ENCODE measurements around the gene SYVN1.
"Not testable (repeated sequence)": the region's sequence is repeated elsewhere in the genome, so short reads cannot be mapped to it uniquely, and the experiment has no call there.

The SYVN1 gene

DNA sequence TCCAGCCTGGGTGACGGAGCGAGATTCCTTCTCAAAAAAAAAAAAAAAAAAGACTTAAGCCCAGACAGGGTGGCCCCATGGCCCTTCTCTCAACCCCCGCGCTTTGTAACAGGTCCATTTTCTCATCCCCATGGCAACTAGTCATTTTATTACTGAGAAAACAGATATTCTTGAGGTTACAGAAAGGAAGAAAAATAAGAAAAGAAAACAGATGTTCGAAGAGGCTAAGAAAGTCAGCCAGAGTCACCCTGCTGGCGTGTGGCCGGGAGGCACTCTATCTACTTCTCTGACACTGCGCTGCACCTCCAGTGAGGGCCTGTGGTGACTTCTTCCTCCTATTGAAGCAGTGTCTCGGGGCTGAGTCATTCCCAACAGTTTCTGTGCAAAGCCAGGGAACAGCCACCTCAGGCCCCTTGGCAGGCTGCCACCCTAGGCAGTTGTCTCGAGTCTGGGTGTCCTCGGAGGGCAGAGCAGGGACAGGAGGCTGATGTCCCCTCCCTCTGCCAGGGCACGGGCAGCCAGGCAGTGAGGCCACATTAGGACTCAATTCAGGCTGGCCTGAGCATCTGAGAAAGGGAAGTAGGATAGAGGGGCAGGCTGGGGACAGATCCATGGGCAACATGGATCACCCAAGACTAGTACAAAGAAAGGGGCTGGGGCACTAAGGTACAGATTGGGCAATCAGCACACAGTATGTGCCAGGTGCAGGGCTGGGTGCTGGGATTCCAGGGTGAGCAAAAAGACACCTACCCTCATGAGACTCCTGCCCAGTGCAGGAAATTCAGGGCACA, 16.4 kb upstream of the SYVN1 start:
- DNase-seq, result peak; percentile 71

DNA sequence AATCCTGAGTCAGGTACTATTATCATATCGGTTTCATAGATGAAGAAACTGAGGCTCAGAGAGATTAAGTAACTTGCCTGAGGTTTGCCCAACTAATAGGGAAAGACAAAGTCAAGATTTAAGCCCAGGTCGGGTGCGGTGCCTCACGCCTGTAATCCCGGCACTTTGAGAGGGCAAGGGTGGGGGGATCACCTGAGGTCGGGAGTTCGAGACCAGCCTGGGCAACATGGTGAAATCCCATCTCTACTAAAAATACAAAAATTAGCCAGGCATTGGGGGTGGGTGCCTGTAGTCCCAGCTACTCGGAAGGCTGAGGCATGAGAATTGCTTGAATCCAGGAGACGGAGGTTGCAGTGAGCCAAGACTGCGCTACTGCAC, 15.8 kb upstream of the SYVN1 start:
- DNase-seq, result not testable (repeated sequence)

GRCh38 chr11:65148657-65149056, 14.3 kb upstream of the SYVN1 start:
- DNase-seq, result no peak

GRCh38 chr11:65147352-65148075, 13.2 kb upstream of the SYVN1 start:
- DNase-seq, result no peak

- DNase-seq, result no peak
These were observed 7.7 kb upstream of the SYVN1 start for GRCh38 chr11:65141896-65142494.

DNA sequence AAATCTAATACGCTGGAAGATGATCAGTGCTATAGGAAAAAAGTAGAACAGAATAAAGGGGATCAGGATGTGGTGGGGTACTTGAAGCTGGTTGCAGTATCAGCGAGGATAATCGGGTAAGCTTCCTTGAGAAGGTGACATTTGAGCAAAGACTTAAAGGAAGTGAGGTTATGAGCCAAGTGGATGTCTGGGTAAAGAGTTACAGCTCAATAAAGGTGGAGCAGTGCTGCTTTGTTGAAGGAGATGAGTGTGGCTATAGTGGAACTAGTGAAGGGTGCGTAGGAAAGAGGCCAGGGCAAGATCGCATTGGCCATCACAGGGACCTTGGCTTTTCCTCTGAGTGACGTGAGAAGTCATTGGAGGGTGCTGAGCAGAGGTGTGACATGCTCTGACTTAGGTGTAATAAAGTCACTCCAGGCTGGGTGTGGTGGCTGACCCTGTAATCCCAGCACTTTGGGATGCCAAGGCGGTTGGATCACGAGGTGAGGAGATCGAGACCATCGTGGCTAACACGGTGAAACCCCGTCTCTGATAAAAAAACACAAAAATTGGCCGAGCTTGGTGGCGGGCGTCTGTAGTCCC, 2.3 kb upstream of the SYVN1 start:
- no peak for DNase-seq

GRCh38 chr11:65135633-65136145, 1.4 kb upstream of the SYVN1 start:
- DNase-seq, result peak; percentile 18

GRCh38 chr11:65134952-65135632, 773 bp upstream of the SYVN1 start:
- DNase-seq, result peak; percentile 85

GRCh38 chr11:65133724-65134123, 595 bp downstream of the SYVN1 start:
- no peak for DNase-seq

DNA sequence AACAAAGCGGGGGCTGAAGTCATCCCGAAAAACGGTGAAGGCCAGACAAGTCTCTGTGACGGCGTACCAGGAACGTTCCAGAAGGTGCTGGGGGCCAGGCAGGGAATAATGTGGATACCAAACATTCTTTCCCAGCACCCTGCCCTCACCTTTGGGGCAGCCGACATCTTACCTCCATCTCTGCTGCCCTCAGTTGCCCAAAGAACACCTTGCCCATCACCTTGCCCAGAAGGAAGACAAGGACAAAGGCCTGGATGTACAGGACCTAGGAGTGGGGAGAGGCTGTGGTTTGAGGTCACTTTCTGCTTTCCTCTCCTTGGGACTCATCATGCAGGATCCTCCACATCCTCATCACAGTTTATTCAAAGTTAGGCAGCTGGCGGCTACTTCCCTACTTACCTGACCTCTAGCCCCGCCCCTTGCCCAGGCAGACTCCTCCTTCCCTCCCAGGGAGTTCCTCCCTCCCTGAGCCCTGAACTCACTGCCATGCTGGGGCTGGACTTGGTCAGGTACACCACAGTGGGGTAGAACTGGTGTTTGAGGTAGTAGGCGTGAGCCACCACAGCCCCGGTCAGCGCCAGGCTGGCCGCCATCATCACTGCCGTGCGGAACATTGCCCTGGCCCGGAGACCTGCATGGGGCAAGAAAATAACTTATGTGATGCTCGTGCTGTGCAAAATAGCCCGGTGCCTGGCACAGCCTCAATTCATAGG, 1.2 kb downstream of the SYVN1 start:
- peak; percentile 85 for DNase-seq

- DNase-seq, result no peak
These were observed 1.9 kb downstream of the SYVN1 start for GRCh38 chr11:65132238-65132987.

DNA sequence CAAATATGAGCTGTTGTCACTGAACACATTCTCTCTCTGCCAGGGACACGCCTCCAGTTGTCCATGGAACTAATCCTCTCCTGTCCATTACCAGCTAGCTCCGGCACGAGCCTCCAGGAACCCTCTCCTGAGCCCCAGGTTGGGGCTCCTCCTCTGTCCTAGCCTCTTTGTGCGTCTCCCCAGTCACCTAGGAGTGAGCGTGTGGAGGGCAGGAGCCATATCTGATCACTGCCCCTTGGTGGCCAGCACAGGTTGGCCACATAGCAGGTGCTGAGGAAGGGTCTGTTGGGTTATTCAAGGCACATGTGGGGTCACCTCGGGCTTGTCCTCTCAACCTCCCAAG, 2.5 kb downstream of the SYVN1 start:
- DNase-seq, result no peak

DNA sequence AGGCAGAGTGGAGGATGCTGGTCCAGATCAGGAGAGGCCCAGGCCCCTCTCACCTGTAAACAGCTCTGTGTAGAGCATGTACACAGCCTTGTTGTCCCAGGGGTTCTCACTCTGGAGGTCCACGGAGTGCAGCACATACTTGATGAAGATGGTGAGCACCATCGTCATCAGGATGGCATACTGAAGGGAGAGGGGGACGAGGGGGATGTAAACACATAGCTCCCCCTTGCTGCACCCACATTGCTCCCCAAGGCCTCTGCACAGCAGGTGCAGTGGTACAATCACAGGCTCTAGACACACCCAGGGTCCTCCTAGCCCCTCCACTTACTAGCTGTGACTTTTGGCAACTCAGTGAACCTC, 2.9 kb downstream of the SYVN1 start:
- DNase-seq, result no peak

DNA sequence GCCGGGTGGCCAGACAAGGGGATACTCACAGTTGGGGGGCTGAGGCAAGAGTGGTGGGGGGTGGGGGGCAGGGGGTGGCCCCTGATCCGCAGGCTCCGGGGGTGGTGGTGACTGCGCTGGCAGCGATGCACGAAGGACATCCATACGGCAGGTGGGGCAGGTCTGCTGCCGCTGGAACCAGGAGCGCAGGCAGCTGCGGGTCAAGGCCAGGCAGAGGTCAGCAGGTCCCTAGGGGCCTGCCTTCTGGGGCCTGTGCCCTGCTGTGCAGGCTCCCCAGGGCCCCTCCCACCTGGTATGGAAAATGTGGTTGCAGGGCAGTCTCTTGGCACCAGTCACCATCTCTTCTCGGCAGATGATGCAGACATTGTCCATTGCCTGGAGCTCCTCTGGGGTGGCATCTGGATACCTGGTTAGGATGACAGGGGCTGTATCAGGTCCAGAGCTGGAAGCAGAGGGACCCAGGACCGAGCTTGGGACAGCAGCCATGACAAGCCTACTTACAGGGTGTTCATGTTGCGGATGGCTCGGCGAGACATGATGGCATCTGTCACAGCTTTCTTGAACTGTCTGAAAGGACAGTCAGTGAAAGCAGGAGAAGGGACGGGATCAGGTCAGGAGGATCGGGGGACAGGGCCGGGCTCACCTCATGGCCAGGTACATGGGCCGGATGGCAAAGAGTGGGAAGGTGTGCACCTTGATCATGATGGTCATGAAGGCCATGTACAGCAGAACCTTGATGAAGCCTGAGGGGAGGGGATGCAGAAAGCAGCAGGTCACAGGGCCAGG, 3.5 kb downstream of the SYVN1 start:
- no peak for DNase-seq

GRCh38 chr11:65129649-65130441, 4.5 kb downstream of the SYVN1 start:
- no peak for DNase-seq

GRCh38 chr11:65128182-65129145, 5.9 kb downstream of the SYVN1 start:
- no peak for DNase-seq

DNA sequence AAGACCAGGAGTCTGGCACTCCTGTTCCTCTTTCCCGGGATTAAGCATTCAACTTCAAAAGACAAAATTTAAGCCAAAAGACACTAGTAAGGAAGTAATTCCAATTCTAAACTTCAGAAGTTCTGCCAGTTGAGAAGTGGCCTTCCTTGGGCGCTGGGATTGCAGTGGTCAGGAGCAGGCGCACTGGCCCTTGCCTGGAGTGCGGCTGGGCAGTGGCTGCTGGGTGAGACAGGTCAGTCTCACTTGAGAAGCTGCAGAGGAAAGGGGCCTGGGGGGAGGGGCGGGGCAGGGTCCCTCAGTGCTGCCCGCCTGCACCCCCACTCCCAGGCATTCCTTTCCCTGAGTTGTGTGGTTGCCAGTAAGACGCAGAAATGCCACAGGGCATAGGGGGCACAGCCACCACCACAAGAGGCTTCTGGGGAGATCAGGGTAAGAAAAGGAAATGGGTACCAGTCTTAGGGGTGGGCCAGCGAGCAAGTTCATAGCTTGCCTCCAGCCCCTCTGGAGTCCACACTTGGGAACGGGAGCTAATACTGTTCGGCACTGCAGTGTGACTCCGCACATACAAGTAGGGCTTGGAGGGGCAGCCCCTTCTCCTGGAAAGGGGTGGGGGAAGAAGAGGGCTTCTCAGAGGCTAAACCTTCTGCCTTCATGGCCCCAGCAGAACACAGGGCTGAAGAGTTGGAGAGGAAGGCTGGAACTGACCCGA, 6.7 kb downstream of the SYVN1 start:
- DNase-seq, result no peak

All from activated CD4-positive, alpha-beta T cell treated with anti-CD3 and anti-CD28 coated beads for 48 hours (primary cell).